IPS-18c (cell line): Measurements from ENCODE around the gene AKAP6.
"Not testable (repeated sequence)": the region's sequence is repeated elsewhere in the genome, so short reads cannot be mapped to it uniquely, and the experiment has no call there.

Experiments
- H3K4me3 ChIP-seq: 2 replicates; pipeline ENCODE4 v1.7.0; 2013; ENCODE audit warnings: low read depth, mild to moderate bottlenecking, low read length, moderate library complexity; ENCODE audit not compliant: insufficient read depth
- H3K9me3 ChIP-seq: one replicate; pipeline ENCODE4 v1.6.1; 2013; ENCODE audit warnings: mild to moderate bottlenecking, low read length, moderate library complexity; ENCODE audit not compliant: control insufficient read depth, insufficient read depth

Gene AKAP6

DNA sequence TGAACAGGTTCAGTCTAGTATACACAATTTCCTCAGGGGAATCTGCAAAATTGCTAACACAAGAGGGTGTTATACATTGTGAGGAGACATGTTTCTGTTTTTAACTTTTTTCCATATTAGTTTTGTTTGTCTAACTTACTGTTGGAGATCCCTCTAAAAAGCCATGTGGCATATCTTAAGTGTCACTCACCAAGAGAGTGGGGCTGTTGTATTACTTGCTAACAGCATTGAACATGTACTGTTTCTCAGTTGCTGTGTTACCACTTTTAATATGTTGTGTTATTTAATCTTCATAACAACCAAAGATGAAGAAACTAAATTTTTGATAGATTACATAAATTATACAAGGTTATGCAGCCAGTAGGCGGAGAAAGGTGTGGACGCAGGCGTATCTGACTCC is 455.3 kb downstream of the AKAP6 start:
- no peaks in the 10 kb centered on the region for H3K9me3 ChIP-seq

GRCh38 chr14:32785585-32785984 is 456.5 kb downstream of the AKAP6 start:
- no peaks in the 10 kb centered on the region for H3K9me3 ChIP-seq
- H3K4me3 ChIP-seq = no peak overlapping the region

More for the DNA sequence above, 455.3 kb downstream of the AKAP6 start:
- H3K4me3 ChIP-seq = no peak overlapping the region

DNA sequence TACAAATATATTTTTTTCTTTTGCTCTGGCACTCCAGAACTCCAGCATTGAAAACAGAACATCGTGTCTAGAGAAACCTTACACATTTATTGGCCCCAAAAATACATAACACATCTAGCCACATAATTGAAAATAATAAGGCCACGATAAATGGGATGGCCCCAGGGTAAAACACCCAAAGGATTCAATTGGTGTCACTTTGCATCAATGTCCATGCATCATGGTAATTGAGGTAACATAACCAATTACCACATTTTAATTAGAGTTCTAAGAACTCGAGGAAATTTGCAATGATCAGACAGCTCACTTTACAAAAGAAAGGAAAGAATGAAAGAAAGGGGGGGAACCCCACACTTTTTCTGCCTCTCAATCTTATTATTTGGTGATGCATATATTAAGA is 457.8 kb downstream of the AKAP6 start:
- Histone ChIP-seq H3K4me3 (no peak overlapping the region), H3K9me3 (no peaks in the 10 kb centered on the region)

DNA sequence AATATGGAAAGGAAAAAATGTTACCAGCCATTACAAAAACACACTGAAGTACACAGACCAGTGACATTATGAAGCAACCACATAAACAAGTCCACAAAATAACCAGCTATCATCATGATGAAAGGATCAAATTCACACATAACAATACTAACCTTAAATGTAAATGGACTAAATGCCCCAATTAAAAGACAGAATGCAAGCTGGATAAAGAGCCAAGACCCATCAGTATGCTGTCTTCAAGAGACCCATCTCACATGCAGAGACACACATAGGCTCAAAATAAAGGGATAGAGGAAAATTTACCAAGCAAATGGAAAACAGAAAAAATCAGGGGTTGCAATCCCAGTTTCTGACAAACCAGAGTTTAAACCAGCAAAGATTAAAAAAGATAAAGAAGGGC is 463.9 kb downstream of the AKAP6 start:
- not testable (repeated sequence) for H3K9me3 ChIP-seq, H3K4me3 ChIP-seq

DNA sequence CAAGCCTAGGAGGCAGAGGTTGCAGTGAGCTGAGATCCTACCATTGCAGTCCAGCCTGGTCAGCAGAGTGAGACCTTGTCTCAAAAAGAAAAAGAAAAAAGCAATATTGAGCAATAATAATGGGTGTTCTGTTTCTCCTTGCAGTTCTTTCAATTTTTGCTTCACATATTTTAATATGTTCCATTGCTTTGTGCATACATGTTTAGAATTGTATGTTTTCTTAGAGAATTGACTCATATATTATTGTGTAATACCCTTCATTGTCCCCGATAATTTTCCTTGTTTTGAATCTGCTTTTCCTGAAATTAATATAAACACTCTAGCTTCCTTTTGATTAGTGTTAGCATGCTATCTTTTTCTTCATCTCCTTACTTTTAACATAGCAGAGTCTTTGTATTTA is 471.2 kb downstream of the AKAP6 start:
- H3K4me3 ChIP-seq = no peak overlapping the region
- peaks cover 6% of the 10 kb centered on the region for H3K9me3 ChIP-seq

DNA sequence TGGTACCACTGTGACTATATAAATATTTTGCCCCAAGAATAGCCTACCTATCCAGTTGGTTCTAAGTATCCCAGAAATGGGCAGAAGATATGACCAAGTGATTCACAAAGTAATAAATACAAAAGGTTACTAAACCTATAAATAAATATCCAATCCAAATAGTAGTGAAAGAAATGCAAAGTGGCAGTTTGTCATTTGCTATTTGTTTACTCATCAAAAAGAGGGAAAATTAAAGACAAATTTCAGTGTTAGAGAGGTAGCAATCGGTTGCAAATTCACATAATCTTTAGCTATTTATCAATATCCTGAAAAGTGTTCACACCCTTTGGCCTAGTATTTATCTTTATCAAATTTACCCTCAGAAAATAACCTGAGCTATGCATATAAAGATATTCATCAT is 473.2 kb downstream of the AKAP6 start:
- no peak overlapping the region for H3K4me3 ChIP-seq
- H3K9me3 ChIP-seq = peaks cover 6% of the 10 kb centered on the region

DNA sequence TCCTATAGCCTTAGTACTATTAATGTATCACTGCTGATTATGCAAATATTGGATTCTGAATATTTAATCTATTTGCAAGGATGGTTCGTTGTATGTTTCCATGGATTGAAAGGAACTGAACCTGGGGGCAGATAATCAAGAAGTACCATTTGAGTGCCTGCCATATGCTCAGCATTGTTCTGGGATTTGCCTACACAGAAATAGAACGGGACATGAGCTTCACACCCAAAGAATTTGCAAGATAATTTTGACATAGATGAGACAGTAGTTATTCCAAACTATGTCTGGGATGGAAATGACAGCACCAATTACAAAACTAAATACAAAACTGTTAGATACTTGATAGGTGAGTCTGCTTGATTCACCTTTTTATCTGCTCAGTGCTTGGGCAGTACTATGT is 476.9 kb downstream of the AKAP6 start:
- peaks cover 6% of the 10 kb centered on the region for H3K9me3 ChIP-seq
- H3K4me3 ChIP-seq = no peak overlapping the region

GRCh38 chr14:32808644-32809043 is 479.5 kb downstream of the AKAP6 start:
- Histone ChIP-seq H3K4me3 (no peak overlapping the region), H3K9me3 (peaks cover 6% of the 10 kb centered on the region)

DNA sequence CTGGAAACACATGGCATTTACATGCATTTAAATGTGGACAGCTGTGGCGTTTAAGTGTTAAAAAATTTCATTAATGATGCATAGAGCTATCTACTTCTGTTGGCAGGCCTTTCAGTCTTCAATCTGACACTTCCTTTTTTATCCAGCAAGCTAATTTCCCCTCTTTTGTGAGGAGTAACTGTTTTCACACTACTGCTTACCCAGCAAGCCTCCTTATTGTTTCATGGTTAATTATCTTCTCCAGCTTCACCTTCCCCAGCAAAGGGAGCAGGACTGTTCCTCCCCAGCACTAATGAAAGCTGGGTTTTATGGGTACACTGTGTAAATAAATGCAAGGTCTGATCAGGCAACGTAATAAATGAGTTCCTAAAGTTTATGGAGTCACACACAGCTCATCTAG is 480.2 kb downstream of the AKAP6 start:
- Histone ChIP-seq H3K9me3 (peaks cover 3% of the 10 kb centered on the region), H3K4me3 (no peak overlapping the region)

GRCh38 chr14:32813401-32813800 is 484.3 kb downstream of the AKAP6 start:
- Histone ChIP-seq H3K4me3 (no peak overlapping the region), H3K9me3 (no peaks in the 10 kb centered on the region)

DNA sequence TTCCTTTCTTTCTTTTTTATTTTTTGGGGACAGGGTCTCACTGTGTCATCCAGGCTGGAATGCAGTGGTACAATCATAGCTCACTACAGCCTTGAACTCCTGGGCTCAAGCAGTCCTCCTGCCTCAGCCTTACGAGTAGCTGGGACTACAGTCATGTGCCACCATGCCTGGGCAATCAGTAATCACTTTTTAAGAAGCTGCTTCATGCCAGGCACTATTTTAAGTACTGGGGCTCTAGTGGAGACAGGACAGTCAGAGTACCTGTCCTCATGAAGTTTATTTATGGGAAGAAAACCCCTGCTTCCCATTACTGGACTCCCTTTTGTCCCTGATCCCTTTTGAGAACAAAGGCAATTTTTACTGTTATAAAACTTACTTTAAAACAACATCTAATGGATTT is 485.6 kb downstream of the AKAP6 start:
- Histone ChIP-seq H3K4me3 (no peak overlapping the region), H3K9me3 (no peaks in the 10 kb centered on the region)

- Histone ChIP-seq H3K9me3 (no peaks in the 10 kb centered on the region), H3K4me3 (no peak overlapping the region)
These were observed 487.5 kb downstream of the AKAP6 start for GRCh38 chr14:32816588-32816987.

- Histone ChIP-seq H3K9me3 (no peaks in the 10 kb centered on the region), H3K4me3 (no peak overlapping the region)
These were observed 488.7 kb downstream of the AKAP6 start for GRCh38 chr14:32817780-32818179.

- Histone ChIP-seq H3K4me3 (no peak overlapping the region), H3K9me3 (no peaks in the 10 kb centered on the region)
These were observed 489.5 kb downstream of the AKAP6 start for GRCh38 chr14:32818581-32818980.

- Histone ChIP-seq H3K9me3 (no peaks in the 10 kb centered on the region), H3K4me3 (no peak overlapping the region)
These were observed 491.1 kb downstream of the AKAP6 start for GRCh38 chr14:32820181-32820580.

DNA sequence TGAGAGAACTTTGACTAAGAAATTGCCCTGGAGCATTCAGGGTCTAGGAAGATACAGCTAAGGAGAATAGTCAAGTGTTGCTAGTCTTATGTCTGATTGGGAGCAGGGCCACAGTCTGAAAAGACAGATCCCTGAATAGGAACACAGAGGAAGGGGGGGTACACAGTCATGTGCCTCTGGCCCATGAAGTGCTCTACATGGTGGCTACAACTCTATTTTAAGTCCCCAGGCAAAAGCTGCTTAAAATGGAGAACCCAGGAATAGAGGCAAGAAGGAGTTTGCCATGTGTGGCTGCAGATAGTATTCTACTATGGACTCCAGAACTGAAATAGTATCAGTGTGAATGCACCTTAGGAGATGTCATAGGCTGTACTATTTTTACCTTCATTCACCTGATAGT is 491.6 kb downstream of the AKAP6 start:
- Histone ChIP-seq H3K4me3 (no peak overlapping the region), H3K9me3 (no peaks in the 10 kb centered on the region)

GRCh38 chr14:32821964-32822653 is 493.0 kb downstream of the AKAP6 start:
- no peaks in the 10 kb centered on the region for H3K9me3 ChIP-seq
- no peak overlapping the region for H3K4me3 ChIP-seq

DNA sequence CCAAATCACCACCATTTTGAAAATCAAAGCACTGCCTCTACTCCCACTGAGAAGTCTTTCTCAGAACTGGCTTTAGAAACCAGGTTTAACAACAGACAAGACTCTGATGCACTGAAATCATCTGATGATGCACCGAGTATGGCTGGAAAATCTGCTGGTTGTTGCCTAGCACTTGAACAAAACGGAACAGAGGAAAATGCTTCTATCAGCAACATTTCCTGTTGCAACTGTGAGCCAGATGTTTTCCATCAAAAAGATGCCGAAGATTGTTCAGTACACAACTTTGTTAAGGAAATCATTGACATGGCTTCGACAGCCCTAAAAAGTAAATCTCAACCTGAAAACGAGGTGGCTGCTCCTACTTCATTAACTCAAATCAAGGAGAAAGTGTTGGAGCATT is 494.6 kb downstream of the AKAP6 start:
- H3K9me3 ChIP-seq = no peaks in the 10 kb centered on the region

GRCh38 chr14:32824195-32824594 is 495.1 kb downstream of the AKAP6 start:
- Histone ChIP-seq H3K4me3 (no peak overlapping the region), H3K9me3 (no peaks in the 10 kb centered on the region)

More for the DNA sequence above, 494.6 kb downstream of the AKAP6 start:
- no peak overlapping the region for H3K4me3 ChIP-seq
